Gastrocnemius medialis (tissue), 4 donors: ENCODE results near the gene TAT. TPM values are rescaled to one million over a fixed set of nuclear protein-coding genes. Genes with fewer than 3 reads are reported as not detected.

Experiments
- ATAC-seq, 2 donors: fragments of 150-250 bp; one replicate each; pipeline ENCODE4 v1.9.1; 2016
- DNase-seq, 2 donors: peaks; one replicate each; pipeline ENCODE4 v3.0.0-alpha.2; 2019
- H3K27ac ChIP-seq, 4 donors: fragments of 200-600 bp; sonication (generic); 1 replicate in 1 of 4; 2 replicates in 3 of 4; pipeline ENCODE4 v1.5.1; 2016 to 2018; ENCODE audit warnings: mild to moderate bottlenecking in 2 of 4, moderate library complexity in 1 of 4
- H3K27me3 ChIP-seq, 3 donors: fragments of 200-600 bp; sonication (generic) in 2 of 3; 1 replicate in 1 of 3; 2 replicates in 2 of 3; pipeline versions ENCODE4 v1.5.1 to v1.6.0; 2016 to 2019; ENCODE audit warnings: mild to moderate bottlenecking in 1 of 3, moderate library complexity in 1 of 3
- H3K36me3 ChIP-seq, 2 donors: fragments of 200-600 bp; sonication (generic) in 1 of 2; one replicate each; pipeline ENCODE4 v1.5.1; 2017 to 2018
- H3K4me1 ChIP-seq, 2 donors: fragments of 200-600 bp; sonication (generic) in 1 of 2; one replicate each; pipeline ENCODE4 v1.5.1; 2016 to 2017; ENCODE audit warnings: mild to moderate bottlenecking in 2 of 2
- H3K4me3 ChIP-seq, 4 donors: fragments of 200-600 bp; sonication (generic) in 3 of 4; 1 replicate in 1 of 4; 2 replicates in 3 of 4; pipeline ENCODE4 v1.5.1; 2016 to 2019; ENCODE audit warnings: mild to moderate bottlenecking in 2 of 4
- H3K9me3 ChIP-seq, 3 donors: fragments of 200-600 bp; sonication (generic) in 2 of 3; 1 replicate in 1 of 3; 2 replicates in 2 of 3; pipeline ENCODE4 v1.5.1; 2016 to 2019
- CTCF ChIP-seq, 5 experiments: fragments of 450-650 bp in 3 of 5; fragments of 200-600 bp in 2 of 5; sonication (generic) in 2 of 5; IDR thresholded peaks in 4 of 5; conservative IDR thresholded peaks in 1 of 5; 1 replicate in 4 of 5; 2 replicates in 1 of 5; pipeline ENCODE4 v1.5.1; 2016 to 2019; ENCODE audit warnings: antibody characterized with exemption in 5 of 5, mild to moderate bottlenecking in 3 of 5, moderate library complexity in 3 of 5
- POLR2A ChIP-seq, 2 donors: fragments of 450-650 bp; IDR thresholded peaks; one replicate each; pipeline ENCODE4 v1.6.1; 2017; ENCODE audit warnings: antibody characterized with exemption in 2 of 2, mild to moderate bottlenecking in 2 of 2, moderate library complexity in 2 of 2
- in situ Hi-C, 4 donors: fragments of 200-750 bp; cut with MboI; loops; one replicate each; pipeline versions ENCODE4 v1.15.0 to v1.8.0; 2017; ENCODE audit warnings: low sequenced_read_pairs in 4 of 4
- intact Hi-C: fragments of 100-400 bp; cut with DNase I; formaldehyde crosslinking; loops from one replicate; pipeline ENCODE4 v1.15.1; 2023; ENCODE audit warnings: low total_unique reads
- total RNA-seq, 4 donors: library from RNA; depleted of rRNA; stranded (reverse); fragments of >200 nt; gene quantifications; one replicate each; pipeline versions ENCODE4 v1.1.0 to v1.2.3, GENCODE V29; 2016

The TAT gene
- total RNA-seq, 4 donors from 2014 or later, result 1.9 to 3.7 TPM; not detected in 2

GRCh38 chr16:71532366-71532765 lies 44.5 kb downstream of the TAT start:
- ATAC-seq, result no peak

GRCh38 chr16:71528863-71529262 lies 48.0 kb downstream of the TAT start:
- DNase-seq (no peak), ATAC-seq (no peak)
- Histone ChIP-seq H3K36me3 (no peaks in the 10 kb centered on the region), H3K27ac (no peak overlapping the region), H3K4me1 (no peaks in the 10 kb centered on the region), H3K4me3 (no peak overlapping the region), H3K9me3 (no peaks in the 10 kb centered on the region), H3K27me3 (peaks cover 0 to 17% (median 12%) of the 10 kb centered on the region in 3 donors)
- in situ Hi-C loops, result no loop called here
- TF ChIP-seq CTCF (IDR thresholded peaks at IDR 0.05 in 4 of 5, conservative IDR thresholded peaks at IDR 0.05 in 1 of 5) (no peak), POLR2A (IDR thresholded peaks at IDR 0.05) (no peak)
- intact Hi-C loops, result no loop called here

More at GRCh38 chr16:71532366-71532765, 44.5 kb downstream of the TAT start:
- H3K27me3 ChIP-seq, result peaks cover 0 to under 1% (median 0%) of the 10 kb centered on the region in 3 donors
- no peaks in the 10 kb centered on the region for H3K9me3 ChIP-seq
- no peaks in the 10 kb centered on the region for H3K4me1 ChIP-seq
- TF ChIP-seq POLR2A (IDR thresholded peaks at IDR 0.05), result no peak
- no peak for TF ChIP-seq CTCF (IDR thresholded peaks at IDR 0.05 in 4 of 5, conservative IDR thresholded peaks at IDR 0.05 in 1 of 5)
- intact Hi-C loops (no loop called here), in situ Hi-C loops (no loop called here)
- H3K4me3 ChIP-seq, result no peak overlapping the region
- H3K36me3 ChIP-seq, result no peaks in the 10 kb centered on the region
- H3K27ac ChIP-seq, result no peak overlapping the region
- DNase-seq, result no peak

- no peak for DNase-seq
- Histone ChIP-seq H3K36me3 (no peaks in the 10 kb centered on the region), H3K9me3 (no peaks in the 10 kb centered on the region), H3K27ac (no peak overlapping the region), H3K4me3 (no peak overlapping the region), H3K4me1 (no peaks in the 10 kb centered on the region), H3K27me3 (peaks cover 0 to 17% (median 12%) of the 10 kb centered on the region in 3 donors)
- intact Hi-C loops, result no loop called here
- in situ Hi-C loops, result no loop called here
- ATAC-seq, result no peak
- TF ChIP-seq POLR2A (IDR thresholded peaks at IDR 0.05) (no peak), CTCF (IDR thresholded peaks at IDR 0.05 in 4 of 5, conservative IDR thresholded peaks at IDR 0.05 in 1 of 5) (no peak)
Measured at GRCh38 chr16:71528257-71528656, 48.6 kb downstream of the TAT start.

GRCh38 chr16:71526111-71526631 lies 50.7 kb downstream of the TAT start, which contains the start of gene CHST4:
TSS of gene CHST4 (plus strand) at chr16:71526426. CDS start at chr16:71536678, 10,252 bp downstream.
- no peak within 1 kb of the TSS for H3K27ac ChIP-seq
- H3K9me3 ChIP-seq, result no peaks in the 10 kb centered on the region
- TF ChIP-seq POLR2A (IDR thresholded peaks at IDR 0.05) (no peak), CTCF (IDR thresholded peaks at IDR 0.05 in 4 of 5, conservative IDR thresholded peaks at IDR 0.05 in 1 of 5) (no peak)
- DNase-seq (no peak), ATAC-seq (no peak)
- intact Hi-C loops, result no loop called here
- in situ Hi-C loops, result no loop called here
- no peaks in the 10 kb centered on the region for H3K36me3 ChIP-seq
- H3K27me3 ChIP-seq, result peaks cover 0 to 17% (median 12%) of the 10 kb centered on the region in 3 donors
- no peaks in the 10 kb centered on the region for H3K4me1 ChIP-seq
- no peak within 1 kb of the TSS for H3K4me3 ChIP-seq
